ENCODE measurements around the gene EXOC4. TPM values are rescaled to one million over a fixed set of nuclear protein-coding genes. Genes with fewer than 3 reads are reported as not detected.

The EXOC4 gene
- total RNA-seq, 2 donors from 2014 or later, result 48.9 to 102 TPM

GRCh38 chr7:134084488-134085144 is 831.7 kb downstream of the EXOC4 start:
- H3K27ac ChIP-seq, result no peak overlapping the region
- H3K9me3 ChIP-seq, result no peaks in the 10 kb centered on the region
- intact Hi-C loops (cut with DNase I), result no loop called here
- no peak for TF ChIP-seq POLR2AphosphoS5 (IDR thresholded peaks at IDR 0.05)
- TF ChIP-seq POLR2A (IDR thresholded peaks at IDR 0.05), result no peak
- no peak for TF ChIP-seq CTCF (IDR thresholded peaks at IDR 0.05)
- no peaks in the 10 kb centered on the region for H3K36me3 ChIP-seq
- DNase-seq (ENCODE audit: low spot score), result no peak
- 77% methylated on average over 3 of the region's 3 CpGs for WGBS
- H3K27me3 ChIP-seq (replicated peaks; ENCODE audit: insufficient read depth), result no peaks in the 10 kb centered on the region
- H3K4me3 ChIP-seq, result no peak overlapping the region
- no peaks in the 10 kb centered on the region for H3K4me1 ChIP-seq (replicated peaks)

GRCh38 chr7:134085311-134085710 is 832.4 kb downstream of the EXOC4 start:
- no peak overlapping the region for H3K27ac ChIP-seq
- TF ChIP-seq CTCF (IDR thresholded peaks at IDR 0.05) (no peak), POLR2AphosphoS5 (IDR thresholded peaks at IDR 0.05) (no peak), POLR2A (IDR thresholded peaks at IDR 0.05) (no peak)
- DNase-seq (ENCODE audit: low spot score), result no peak
- H3K9me3 ChIP-seq, result no peaks in the 10 kb centered on the region
- H3K36me3 ChIP-seq, result no peaks in the 10 kb centered on the region
- no peaks in the 10 kb centered on the region for H3K27me3 ChIP-seq (replicated peaks; ENCODE audit: insufficient read depth)
- H3K4me1 ChIP-seq (replicated peaks), result no peaks in the 10 kb centered on the region
- H3K4me3 ChIP-seq, result no peak overlapping the region
- intact Hi-C loops (cut with DNase I), result no loop called here

GRCh38 chr7:134086998-134087735 is 834.3 kb downstream of the EXOC4 start:
- DNase-seq (ENCODE audit: low spot score), result no peak
- Histone ChIP-seq H3K27me3 (replicated peaks; ENCODE audit: insufficient read depth) (no peaks in the 10 kb centered on the region), H3K27ac (no peak overlapping the region), H3K36me3 (no peaks in the 10 kb centered on the region), H3K4me1 (replicated peaks) (no peaks in the 10 kb centered on the region), H3K4me3 (no peak overlapping the region), H3K9me3 (no peaks in the 10 kb centered on the region)
- intact Hi-C loops (cut with DNase I), result no loop called here
- no peak for TF ChIP-seq POLR2AphosphoS5 (IDR thresholded peaks at IDR 0.05)
- no peak for TF ChIP-seq CTCF (IDR thresholded peaks at IDR 0.05)
- no peak for TF ChIP-seq POLR2A (IDR thresholded peaks at IDR 0.05)
- WGBS, result 97% methylated on average over 2 of the region's 2 CpGs

GRCh38 chr7:134088199-134088598 is 835.3 kb downstream of the EXOC4 start:
- no peaks in the 10 kb centered on the region for H3K4me1 ChIP-seq (replicated peaks)
- no peaks in the 10 kb centered on the region for H3K36me3 ChIP-seq
- DNase-seq (ENCODE audit: low spot score), result no peak
- intact Hi-C loops (cut with DNase I), result no loop called here
- no peaks in the 10 kb centered on the region for H3K9me3 ChIP-seq
- H3K27ac ChIP-seq, result no peak overlapping the region
- TF ChIP-seq POLR2A (IDR thresholded peaks at IDR 0.05), result no peak
- no peak for TF ChIP-seq CTCF (IDR thresholded peaks at IDR 0.05)
- TF ChIP-seq POLR2AphosphoS5 (IDR thresholded peaks at IDR 0.05), result no peak
- no peak overlapping the region for H3K4me3 ChIP-seq
- no peaks in the 10 kb centered on the region for H3K27me3 ChIP-seq (replicated peaks; ENCODE audit: insufficient read depth)

- intact Hi-C loops (cut with DNase I), result no loop called here
- no peaks in the 10 kb centered on the region for H3K9me3 ChIP-seq
- H3K36me3 ChIP-seq, result no peaks in the 10 kb centered on the region
- no peaks in the 10 kb centered on the region for H3K27me3 ChIP-seq (replicated peaks; ENCODE audit: insufficient read depth)
- no peak for DNase-seq (ENCODE audit: low spot score)
- TF ChIP-seq POLR2AphosphoS5 (IDR thresholded peaks at IDR 0.05) (no peak), CTCF (IDR thresholded peaks at IDR 0.05) (no peak), POLR2A (IDR thresholded peaks at IDR 0.05) (no peak)
- H3K27ac ChIP-seq, result no peak overlapping the region
- 89% methylated on average over 4 of the region's 4 CpGs for WGBS
- no peaks in the 10 kb centered on the region for H3K4me1 ChIP-seq (replicated peaks)
- H3K4me3 ChIP-seq, result no peak overlapping the region
Measured at GRCh38 chr7:134089446-134089845, 836.6 kb downstream of the EXOC4 start.
